GM13976 (cell line): ENCODE measurements around the gene RAB5IF.

Experiments used
- DNase-seq: peaks from one replicate; pipeline ENCODE4 v3.0.0; 2012; ENCODE audit warnings: low spot score
- CTCF ChIP-seq: IDR thresholded peaks from 2 replicates; pipeline ENCODE4 v1.5.1; 2012; ENCODE audit warnings: borderline replicate concordance, mild to moderate bottlenecking; ENCODE audit not compliant: insufficient read depth; ENCODE audit errors: extremely low read depth, missing control alignments, control extremely low read depth
- in situ Hi-C: fragments of 300-500 bp; cut with MboI; formaldehyde crosslinking; loops from one replicate; pipeline ENCODE4 v1.12.0; 2022; ENCODE audit warnings: low sequenced_read_pairs, mixed read lengths, inconsistent platforms; ENCODE audit not compliant: unreplicated experiment

RAB5IF gene

GRCh38 chr20:36641506-36641843, 35.9 kb downstream of the RAB5IF start:
- DNase-seq = no peak
- TF ChIP-seq CTCF = no peak
- in situ Hi-C loops = no loop called here

- in situ Hi-C loops = no loop called here
- TF ChIP-seq CTCF = no peak
- no peak for DNase-seq
These were observed 36.6 kb downstream of the RAB5IF start for GRCh38 chr20:36642136-36642535.

GRCh38 chr20:36644032-36644705, 38.6 kb downstream of the RAB5IF start:
- in situ Hi-C loops = no loop called here

GRCh38 chr20:36644706-36645095, 39.1 kb downstream of the RAB5IF start:
- no peak for DNase-seq
- in situ Hi-C loops = no loop called here
- TF ChIP-seq CTCF = no peak

More at GRCh38 chr20:36644032-36644705, 38.6 kb downstream of the RAB5IF start:
- DNase-seq = no peak
- no peak for TF ChIP-seq CTCF

- in situ Hi-C loops = no loop called here
- TF ChIP-seq CTCF = no peak
- no peak for DNase-seq
These were observed 39.8 kb downstream of the RAB5IF start for GRCh38 chr20:36645353-36645752.

- in situ Hi-C loops = no loop called here
These were observed 40.4 kb downstream of the RAB5IF start, which contains the start of gene SLA2 for GRCh38 chr20:36645998-36646397. Gene SLA2 (minus strand): TSS chr20:36646196. CDS start chr20:36641335, 4,861 bp downstream.

More at GRCh38 chr20:36645998-36646397, 40.4 kb downstream of the RAB5IF start, which contains the start of gene SLA2:
- DNase-seq = peak; percentile 70
- no peak for TF ChIP-seq CTCF
